Measurements from ENCODE around the gene MARK1. TPM values are rescaled to one million over a fixed set of nuclear protein-coding genes. Genes with fewer than 3 reads are reported as not detected.

Gene MARK1
- total RNA-seq, 1 experiment from 2014 or later: 17.8 TPM

GRCh38 chr1:220673921-220674320, 146.0 kb downstream of the MARK1 start:
- whole genome bisulfite sequencing (ENCODE audit: extremely low coverage, insufficient read length, low lambda C conversion rate): no CpG with 5 or more reads among the region's 1 CpG
- Mint-ChIP-seq H3K27ac (no peak overlapping the region; a peak in 1 of 7 replicates), H3K4me3 (no peak overlapping the region), H3K27me3 (ENCODE audit: low read depth) (peaks cover 2% of the 10 kb centered on the region; the same call in 1 of the 2 replicates), H3K9me3 (peaks cover 0 to 11% of the 10 kb centered on the region in 2 experiments), H3K4me1 (no peaks in the 10 kb centered on the region), H3K36me3 (ENCODE audit: insufficient read depth in 1 of 3, low read depth in 3 of 3) (peaks cover 0 to 6% (median 0%) of the 10 kb centered on the region in 3 experiments; a peak in 1 of 7 replicates)
- Histone ChIP-seq H3K14ac (ENCODE audit: insufficient read depth, low read length) (no peak overlapping the region), H2AFZ (ENCODE audit: low read length) (no peak overlapping the region), H3K79me2 (ENCODE audit: insufficient read depth, low read length) (no peaks in the 10 kb centered on the region), H3K4me2 (ENCODE audit: insufficient read depth, insufficient read length, low read length) (no peak overlapping the region), H3K23ac (ENCODE audit: insufficient read length, low read depth, low read length) (no peak overlapping the region), H2BK15ac (ENCODE audit: low read depth, low read length) (no peak overlapping the region), H4K91ac (ENCODE audit: insufficient read length, low read depth, low read length) (no peak overlapping the region), H3K23me2 (ENCODE audit: insufficient read length, low read depth, low read length, poor library complexity, severe bottlenecking) (no peaks in the 10 kb centered on the region), H3T11ph (ENCODE audit: low read length) (no peak overlapping the region), H2BK20ac (ENCODE audit: low read depth, low read length, poor library complexity, severe bottlenecking) (no peak overlapping the region), H3K4me1 (ENCODE audit: insufficient read depth, low read length) (no peaks in the 10 kb centered on the region), H4K5ac (ENCODE audit: insufficient read length, low read depth, low read length) (no peak overlapping the region), H4K8ac (replicated peaks; ENCODE audit: insufficient read length, low read depth, low read length) (no peak overlapping the region), H3K27me3 (ENCODE audit: insufficient read depth, low read length) (no peaks in the 10 kb centered on the region), H4K20me1 (ENCODE audit: control insufficient read depth, insufficient read depth, insufficient read length) (no peaks in the 10 kb centered on the region), H2BK120ac (ENCODE audit: low read depth, low read length, poor library complexity, severe bottlenecking) (no peak overlapping the region), H3K56ac (ENCODE audit: insufficient read length, low read depth, low read length) (no peak overlapping the region), H2BK5ac (ENCODE audit: insufficient read length, low read length) (no peak overlapping the region), H3K9me3 (ENCODE audit: control insufficient read depth, low read depth, low read length) (no peaks in the 10 kb centered on the region), H2BK12ac (ENCODE audit: insufficient read length, low read depth, low read length) (no peak overlapping the region), H3K9ac (ENCODE audit: extremely low read depth, insufficient read length, low read length) (no peak overlapping the region), H3K79me1 (ENCODE audit: insufficient read depth, low read depth, low read length, poor library complexity, severe bottlenecking) (no peaks in the 10 kb centered on the region), H3K4ac (ENCODE audit: low read depth, low read length) (no peak overlapping the region), H2AK5ac (ENCODE audit: insufficient read length, low read length) (no peak overlapping the region), H3K27ac (ENCODE audit: insufficient read length, low read depth, low read length) (no peak overlapping the region), H3K18ac (ENCODE audit: insufficient read length, low read depth, low read length) (no peak overlapping the region)
- DNase-seq: no peak
- TF ChIP-seq CTCF (conservative IDR thresholded peaks at IDR 0.05): no peak
